GM04503 (cell line): ENCODE measurements around the gene SNAP91.

Experiments
- DNase-seq: peaks from one replicate; pipeline ENCODE4 v3.0.0-alpha.2; 2012; ENCODE audit warnings: low read depth

SNAP91 gene

GRCh38 chr6:83536647-83537589, 172.0 kb downstream of the SNAP91 start:
- no peak for DNase-seq

DNA sequence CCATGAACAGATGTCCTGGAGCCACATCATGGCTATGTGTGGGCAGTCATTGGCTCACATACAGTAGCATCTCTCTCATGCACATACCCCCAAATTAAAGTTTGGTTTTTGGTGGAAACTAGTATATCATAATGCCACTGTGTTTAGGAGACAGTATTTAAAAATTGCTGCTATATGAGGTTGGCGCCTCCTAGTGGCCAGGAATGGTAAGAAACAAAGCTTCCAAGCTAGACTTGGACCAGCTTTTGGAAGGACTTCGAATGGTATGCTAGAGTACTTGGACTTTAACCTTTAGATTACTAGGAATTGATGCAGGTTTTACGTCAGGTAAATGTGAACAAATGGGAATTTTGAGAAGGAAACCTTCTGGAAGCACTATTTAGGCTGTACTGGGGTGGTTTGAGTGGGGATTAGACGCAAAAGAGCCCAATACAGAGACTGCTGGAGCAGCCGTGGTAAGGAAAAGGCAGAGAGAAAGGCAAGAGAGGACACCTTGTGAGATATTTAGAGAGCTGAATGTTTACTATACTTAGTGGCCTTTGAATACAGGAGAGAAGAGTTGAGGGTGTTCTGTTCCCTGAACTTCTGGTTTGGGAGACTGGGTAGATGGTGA, 172.8 kb downstream of the SNAP91 start:
- no peak for DNase-seq

- DNase-seq = no peak
Observed at GRCh38 chr6:83518816-83519480, 190.0 kb downstream of the SNAP91 start.

- DNase-seq = no peak
Observed at GRCh38 chr6:83517500-83517899, 191.4 kb downstream of the SNAP91 start.

GRCh38 chr6:83514866-83515466, 193.9 kb downstream of the SNAP91 start:
- no peak for DNase-seq

GRCh38 chr6:83514466-83514865, 194.4 kb downstream of the SNAP91 start:
- DNase-seq = no peak

GRCh38 chr6:83511901-83512681, 196.8 kb downstream of the SNAP91 start, which contains the start of gene PRSS35:
PRSS35 (plus strand) TSS chr6:83512534; CDS start chr6:83523442, 10,908 bp downstream.
- no peak for DNase-seq

DNA sequence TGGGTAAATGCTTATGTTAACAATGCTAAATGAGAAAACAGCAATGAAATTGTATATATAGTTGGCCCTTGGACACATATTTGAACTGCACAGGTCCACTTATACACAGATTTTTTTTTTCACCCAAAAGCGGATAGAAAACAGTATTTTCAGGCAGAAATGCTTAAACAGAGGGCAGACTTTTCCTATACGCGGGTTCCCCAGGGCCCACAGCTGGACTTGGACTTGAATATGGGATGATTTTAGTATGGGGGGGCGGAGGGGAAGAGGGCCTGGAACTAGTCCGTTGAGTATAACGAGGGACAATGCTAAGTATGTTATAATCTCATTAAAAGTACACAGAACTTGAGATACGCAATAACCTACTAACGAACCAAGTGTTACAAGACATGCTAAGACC, 197.6 kb downstream of the SNAP91 start:
- DNase-seq = no peak

DNA sequence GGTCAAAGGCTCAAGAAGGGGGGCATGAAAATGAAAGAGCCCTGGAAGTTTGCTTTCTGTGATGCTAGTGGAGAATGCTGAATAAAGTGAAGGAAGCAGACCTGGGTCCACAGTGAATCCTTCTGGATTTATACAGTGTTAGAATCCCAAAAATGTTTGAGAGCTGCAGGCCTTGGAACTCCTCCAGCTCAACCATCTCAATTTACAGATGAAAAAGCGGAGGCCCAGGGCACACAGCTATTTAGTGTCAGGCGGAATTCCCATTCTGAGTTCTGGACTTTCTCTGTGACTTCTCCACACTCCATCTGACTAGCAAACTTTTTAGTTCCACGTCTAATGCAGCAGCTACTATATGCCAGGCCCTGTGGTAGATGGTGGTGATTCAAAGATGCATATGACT, 198.1 kb downstream of the SNAP91 start:
- no peak for DNase-seq

- DNase-seq = no peak
Observed at GRCh38 chr6:83509441-83509840, 199.5 kb downstream of the SNAP91 start.

DNA sequence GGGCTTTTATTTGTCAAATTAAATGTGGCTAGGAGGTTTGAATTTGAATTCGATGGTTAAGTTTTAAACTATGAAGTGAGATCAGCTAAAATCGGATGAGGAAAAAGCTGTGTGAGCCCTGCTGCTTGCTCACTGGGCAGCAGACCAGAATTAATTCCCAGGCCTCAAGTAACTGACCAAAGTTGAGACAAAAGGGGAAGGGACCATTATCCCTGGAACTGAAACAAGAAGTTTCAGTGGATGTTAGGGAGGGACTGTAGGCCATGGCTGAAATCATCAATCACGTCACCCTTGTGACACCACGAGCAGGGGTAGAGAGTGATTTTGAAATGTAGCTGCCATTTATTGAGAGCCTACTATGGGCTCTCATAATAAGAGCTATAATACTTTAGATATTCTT, 203.5 kb downstream of the SNAP91 start:
- no peak for DNase-seq
